ENCODE results near the gene TTLL13. TPM values are rescaled to one million over a fixed set of nuclear protein-coding genes. Genes with fewer than 3 reads are reported as not detected.

Gene TTLL13
- total and polyA plus RNA-seq, 2 of the 4 experiments (the other 2 are of a cell fraction) = 0.10 TPM; not detected in 1

DNA sequence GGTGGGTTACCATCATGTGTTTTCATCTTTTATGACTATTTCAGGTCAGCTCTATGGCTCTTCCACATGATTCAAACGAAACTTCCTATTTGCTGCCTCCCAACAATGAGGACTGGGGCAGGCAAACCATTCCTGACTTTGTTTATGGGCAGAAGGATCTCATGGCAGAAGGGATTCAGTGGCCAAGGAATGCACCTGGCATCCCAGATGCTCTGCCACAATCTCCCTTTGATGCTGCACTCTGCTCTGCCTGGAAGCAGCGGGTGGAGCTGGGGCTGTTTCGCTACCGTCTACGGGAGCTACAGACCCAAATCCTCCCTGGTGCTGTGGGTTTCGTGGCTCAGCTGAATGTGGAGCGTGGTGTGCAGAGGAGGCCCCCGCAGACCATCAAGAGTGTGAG lies 8.5 kb upstream of the TTLL13 start:
- Histone ChIP-seq H3K14ac (replicated peaks; ENCODE audit: low read depth, low read length) (no peak overlapping the region), H3K4me3 (ENCODE audit: insufficient read depth, low read depth, low read length) (no peak overlapping the region), H4K8ac (ENCODE audit: low read depth in 2 of 2, low read length in 2 of 2) (no peak overlapping the region), H4K5ac (ENCODE audit: low read depth, low read length) (no peak overlapping the region), H3K27ac (ENCODE audit: insufficient read depth, low read length) (no peak overlapping the region), H4K20me1 (ENCODE audit: insufficient read depth, low read length) (no peaks in the 10 kb centered on the region), H3K27me3 (ENCODE audit: control insufficient read depth, insufficient read depth, low read length) (no peaks in the 10 kb centered on the region), H3K9me1 (ENCODE audit: insufficient read depth, low read length) (no peaks in the 10 kb centered on the region), H4K91ac (ENCODE audit: insufficient read depth, low read depth, low read length) (no peak overlapping the region), H2AFZ (replicated peaks; ENCODE audit: low read length, poor library complexity) (no peak overlapping the region), H2AK5ac (ENCODE audit: low read depth, low read length) (no peak overlapping the region), H3K79me1 (ENCODE audit: low read depth in 1 of 2, low read length in 2 of 2) (no peaks in the 10 kb centered on the region), H2BK20ac (ENCODE audit: low read depth, low read length) (no peak overlapping the region), H2AK9ac (replicated peaks; ENCODE audit: low read depth, low read length, poor library complexity) (no peak overlapping the region), H3K4me1 (ENCODE audit: control insufficient read depth, insufficient read depth, low read length) (no peaks in the 10 kb centered on the region), H3K4ac (ENCODE audit: low read depth, low read length) (no peak overlapping the region), H2BK15ac (ENCODE audit: low read depth, low read length) (no peak overlapping the region), H3K36me3 (ENCODE audit: control insufficient read depth, insufficient read depth, low read length) (peaks cover 4% of the 10 kb centered on the region; the same call in 1 of the 2 replicates), H3K4me2 (ENCODE audit: low read depth, low read length) (no peak overlapping the region), H3K56ac (ENCODE audit: extremely low read depth, insufficient read depth, low read length) (no peak overlapping the region), H3K9ac (ENCODE audit: low read depth, low read length) (no peak overlapping the region), H3K9me3 (ENCODE audit: control insufficient read depth, insufficient read depth, low read length) (no peaks in the 10 kb centered on the region), H3K23ac (ENCODE audit: low read depth, low read length) (no peak overlapping the region), H2BK120ac (ENCODE audit: low read depth, low read length) (no peak overlapping the region), H3K18ac (ENCODE audit: low read depth, low read length) (no peak overlapping the region), H2BK5ac (ENCODE audit: low read depth, low read length, poor library complexity, severe bottlenecking) (no peak overlapping the region)
- in situ Hi-C loops (cut with MboI; ENCODE audit: low sequenced_read_pairs) = no loop called here
- 88% methylated on average over 5 of the region's 8 CpGs; no CpG with 5 or more reads in 1 of the 2 experiments for WGBS, 2 experiments (ENCODE audit: extremely low coverage in 2 of 2, insufficient read length in 1 of 2)
- ChIA-PET POLR2A (ENCODE audit: unreplicated experiment) (no interaction called here), CTCF (no interaction called here)
- DNase-seq (no peak), ATAC-seq (ENCODE audit: low read depth) (no peak)
- no TSS peak for BruUV-seq (replicated peaks)
- dilution Hi-C loops (cut with HindIII; ENCODE audit: low sequenced_read_pairs, unreplicated experiment) = no loop called here
- TF ChIP-seq CTCF (conservative IDR thresholded peaks at IDR 0.05; ENCODE audit: low read depth, low read length) = no peak
- no peak for TF ChIP-seq SMC3 (IDR thresholded peaks at IDR 0.05; ENCODE audit: low read depth, low read length)
- TF ChIP-seq POLR2A (IDR thresholded peaks at IDR 0.05; ENCODE audit: low read depth, low read length) = no peak
- no peak for TF ChIP-seq USF2 (IDR thresholded peaks at IDR 0.05; ENCODE audit: low read depth, low read length)
- TF ChIP-seq MXI1 (IDR thresholded peaks at IDR 0.05; ENCODE audit: borderline replicate concordance, low read depth, low read length) = no peak
- no peak for TF ChIP-seq NFE2L2 (IDR thresholded peaks at IDR 0.05; ENCODE audit: low read depth, low read length)
- no peak for TF ChIP-seq RFX5 (IDR thresholded peaks at IDR 0.05; ENCODE audit: low read depth, low read length)
- no peak for TF ChIP-seq CHD1 (IDR thresholded peaks at IDR 0.05; ENCODE audit: low read depth, low read length)
- TF ChIP-seq, protein P1, sequence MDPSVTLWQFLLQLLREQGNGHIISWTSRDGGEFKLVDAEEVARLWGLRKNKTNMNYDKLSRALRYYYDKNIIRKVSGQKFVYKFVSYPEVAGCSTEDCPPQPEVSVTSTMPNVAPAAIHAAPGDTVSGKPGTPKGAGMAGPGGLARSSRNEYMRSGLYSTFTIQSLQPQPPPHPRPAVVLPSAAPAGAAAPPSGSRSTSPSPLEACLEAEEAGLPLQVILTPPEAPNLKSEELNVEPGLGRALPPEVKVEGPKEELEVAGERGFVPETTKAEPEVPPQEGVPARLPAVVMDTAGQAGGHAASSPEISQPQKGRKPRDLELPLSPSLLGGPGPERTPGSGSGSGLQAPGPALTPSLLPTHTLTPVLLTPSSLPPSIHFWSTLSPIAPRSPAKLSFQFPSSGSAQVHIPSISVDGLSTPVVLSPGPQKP (IDR thresholded peaks at IDR 0.05; ENCODE audit: borderline replicate concordance, low read depth, low read length) = no peak
- no peak for TF ChIP-seq MAFK (IDR thresholded peaks at IDR 0.05; ENCODE audit: low read depth, low read length)
- TF ChIP-seq FOS (IDR thresholded peaks at IDR 0.05; ENCODE audit: low read depth, low read length) = no peak
- TF ChIP-seq BHLHE40 (IDR thresholded peaks at IDR 0.05; ENCODE audit: low read depth, low read length) = no peak
- TF ChIP-seq MAZ (IDR thresholded peaks at IDR 0.05; ENCODE audit: borderline replicate concordance, low read depth, low read length) = no peak
- TF ChIP-seq RCOR1 (IDR thresholded peaks at IDR 0.05; ENCODE audit: insufficient replicate concordance, low read length) = no peak
- no peak for TF ChIP-seq RAD21 (IDR thresholded peaks at IDR 0.05; ENCODE audit: low read length)
- TF ChIP-seq CEBPB (IDR thresholded peaks at IDR 0.05; ENCODE audit: low read depth, low read length) = no peak
- intact Hi-C loops (cut with micrococcal nuclease) = no loop called here

All from IMR-90 (cell line).